DND-41 (cell line): ENCODE data around the gene GPR176.

ENCODE experiments used
- EZH2 ChIP-seq: IDR thresholded peaks from 3 replicates; pipeline ENCODE4 v1.6.1; 2012; ENCODE audit warnings: borderline replicate concordance, low read depth, mild to moderate bottlenecking, moderate library complexity, low read length, inconsistent platforms; ENCODE audit not compliant: severe bottlenecking
- TF ChIP-seq, protein P1 (sequence below): IDR thresholded peaks from 2 replicates; pipeline ENCODE4 v1.5.1; 2012; ENCODE audit warnings: borderline replicate concordance, low read length, moderate library complexity, mild to moderate bottlenecking; ENCODE audit not compliant: poor library complexity, severe bottlenecking; ENCODE audit errors: extremely low read depth

DNA sequence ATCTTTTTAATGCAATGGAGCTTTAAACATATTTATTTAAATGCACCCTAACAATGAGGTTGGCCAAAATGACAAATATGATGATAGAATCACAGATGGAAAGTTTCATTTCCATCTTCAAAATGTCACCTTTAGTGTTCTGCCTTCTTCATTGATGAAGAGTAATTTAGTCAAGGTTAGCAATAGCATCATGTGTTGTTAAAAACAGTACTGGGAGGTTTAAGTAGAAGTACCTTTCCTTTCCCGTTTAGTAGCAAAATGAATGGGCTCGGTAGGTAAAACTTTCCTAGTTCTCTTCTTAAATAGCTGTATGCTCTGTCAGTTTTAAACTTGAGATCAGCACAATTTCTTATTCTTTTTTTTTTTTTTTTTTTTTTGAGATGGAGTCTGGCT lies 48.9 kb upstream of the GPR176 start:
- TF ChIP-seq, protein P1, sequence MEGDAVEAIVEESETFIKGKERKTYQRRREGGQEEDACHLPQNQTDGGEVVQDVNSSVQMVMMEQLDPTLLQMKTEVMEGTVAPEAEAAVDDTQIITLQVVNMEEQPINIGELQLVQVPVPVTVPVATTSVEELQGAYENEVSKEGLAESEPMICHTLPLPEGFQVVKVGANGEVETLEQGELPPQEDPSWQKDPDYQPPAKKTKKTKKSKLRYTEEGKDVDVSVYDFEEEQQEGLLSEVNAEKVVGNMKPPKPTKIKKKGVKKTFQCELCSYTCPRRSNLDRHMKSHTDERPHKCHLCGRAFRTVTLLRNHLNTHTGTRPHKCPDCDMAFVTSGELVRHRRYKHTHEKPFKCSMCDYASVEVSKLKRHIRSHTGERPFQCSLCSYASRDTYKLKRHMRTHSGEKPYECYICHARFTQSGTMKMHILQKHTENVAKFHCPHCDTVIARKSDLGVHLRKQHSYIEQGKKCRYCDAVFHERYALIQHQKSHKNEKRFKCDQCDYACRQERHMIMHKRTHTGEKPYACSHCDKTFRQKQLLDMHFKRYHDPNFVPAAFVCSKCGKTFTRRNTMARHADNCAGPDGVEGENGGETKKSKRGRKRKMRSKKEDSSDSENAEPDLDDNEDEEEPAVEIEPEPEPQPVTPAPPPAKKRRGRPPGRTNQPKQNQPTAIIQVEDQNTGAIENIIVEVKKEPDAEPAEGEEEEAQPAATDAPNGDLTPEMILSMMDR: no peak
- TF ChIP-seq EZH2: no peak
